A673 (cell line): Measurements from ENCODE around the gene TGFBR3L.

Experiments
- EZH2 ChIP-seq: fragments of 200-600 bp; sonication (generic); IDR thresholded peaks from 2 replicates; pipeline ENCODE4 v1.6.1; 2017; ENCODE audit warnings: borderline replicate concordance, low read depth, mild to moderate bottlenecking, mixed read lengths, antibody characterized with exemption, low read length; ENCODE audit not compliant: poor library complexity, severe bottlenecking
- TF ChIP-seq, protein P1 (sequence below): fragments of 300-800, 200-600 bp; sonication (generic); conservative IDR thresholded peaks from 2 replicates; pipeline ENCODE4 v1.5.1; 2017; ENCODE audit warnings: low read depth, mild to moderate bottlenecking, antibody characterized with exemption, low read length, moderate library complexity, mixed read lengths

DNA sequence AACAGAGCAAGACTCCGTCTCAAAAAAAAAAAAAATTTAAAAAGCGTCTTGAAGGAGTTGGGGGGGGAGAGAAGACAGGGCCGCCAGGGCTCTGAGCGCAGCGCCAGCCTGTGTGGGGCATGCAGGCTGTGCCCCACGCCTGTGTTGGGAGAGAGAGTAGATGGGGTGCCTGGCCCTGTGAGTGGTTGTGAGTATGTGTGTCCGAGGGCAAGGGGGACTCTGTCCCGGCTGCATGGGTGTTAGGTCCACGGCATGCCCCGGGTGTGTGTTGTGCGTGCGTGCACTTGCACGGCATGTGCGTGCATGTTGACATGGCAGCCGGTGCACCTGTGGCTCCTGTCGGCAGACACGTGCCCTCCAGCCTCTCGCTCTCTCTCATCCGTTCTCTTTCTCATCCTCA is 7.5 kb upstream of the TGFBR3L start:
- TF ChIP-seq, protein P1, sequence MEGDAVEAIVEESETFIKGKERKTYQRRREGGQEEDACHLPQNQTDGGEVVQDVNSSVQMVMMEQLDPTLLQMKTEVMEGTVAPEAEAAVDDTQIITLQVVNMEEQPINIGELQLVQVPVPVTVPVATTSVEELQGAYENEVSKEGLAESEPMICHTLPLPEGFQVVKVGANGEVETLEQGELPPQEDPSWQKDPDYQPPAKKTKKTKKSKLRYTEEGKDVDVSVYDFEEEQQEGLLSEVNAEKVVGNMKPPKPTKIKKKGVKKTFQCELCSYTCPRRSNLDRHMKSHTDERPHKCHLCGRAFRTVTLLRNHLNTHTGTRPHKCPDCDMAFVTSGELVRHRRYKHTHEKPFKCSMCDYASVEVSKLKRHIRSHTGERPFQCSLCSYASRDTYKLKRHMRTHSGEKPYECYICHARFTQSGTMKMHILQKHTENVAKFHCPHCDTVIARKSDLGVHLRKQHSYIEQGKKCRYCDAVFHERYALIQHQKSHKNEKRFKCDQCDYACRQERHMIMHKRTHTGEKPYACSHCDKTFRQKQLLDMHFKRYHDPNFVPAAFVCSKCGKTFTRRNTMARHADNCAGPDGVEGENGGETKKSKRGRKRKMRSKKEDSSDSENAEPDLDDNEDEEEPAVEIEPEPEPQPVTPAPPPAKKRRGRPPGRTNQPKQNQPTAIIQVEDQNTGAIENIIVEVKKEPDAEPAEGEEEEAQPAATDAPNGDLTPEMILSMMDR: no peak
- no peak for TF ChIP-seq EZH2
